OCI-M1 (cell line): ENCODE data around the gene SPTBN4.
"Not testable (repeated sequence)": the region's sequence is repeated elsewhere in the genome, so short reads cannot be mapped to it uniquely, and the experiment has no call there.

Source experiments
- DNase-seq: peaks from one replicate; lab custom pipeline; 2025; lab: John Stamatoyannopoulos, UW

SPTBN4 gene

GRCh38 chr19:40506099-40506498, 39.3 kb downstream of the SPTBN4 start:
- no peak for DNase-seq

GRCh38 chr19:40507892-40508291, 41.1 kb downstream of the SPTBN4 start:
- DNase-seq: peak; percentile 31

- DNase-seq: peak; percentile 50
These were observed 42.0 kb downstream of the SPTBN4 start for GRCh38 chr19:40508739-40509260.

GRCh38 chr19:40510526-40511115, 43.8 kb downstream of the SPTBN4 start:
- DNase-seq: no peak

- DNase-seq: no peak
These were observed 44.7 kb downstream of the SPTBN4 start for GRCh38 chr19:40511487-40511886.

- DNase-seq: no peak
These were observed 45.3 kb downstream of the SPTBN4 start for GRCh38 chr19:40512110-40512472.

GRCh38 chr19:40512473-40513344, 45.9 kb downstream of the SPTBN4 start:
- no peak for DNase-seq

GRCh38 chr19:40513345-40513678, 46.5 kb downstream of the SPTBN4 start:
- no peak for DNase-seq

- no peak for DNase-seq
These were observed 47.0 kb downstream of the SPTBN4 start for GRCh38 chr19:40513741-40514315.

- DNase-seq: no peak
These were observed 50.4 kb downstream of the SPTBN4 start for GRCh38 chr19:40517248-40517647.

- peak; percentile 56 for DNase-seq
These were observed 52.8 kb downstream of the SPTBN4 start for GRCh38 chr19:40519352-40520322.

GRCh38 chr19:40521276-40521675, 54.5 kb downstream of the SPTBN4 start:
- DNase-seq: peak; percentile 51

- DNase-seq: not testable (repeated sequence)
These were observed 55.1 kb downstream of the SPTBN4 start for GRCh38 chr19:40521900-40522299.

GRCh38 chr19:40523322-40524047, 56.7 kb downstream of the SPTBN4 start:
- DNase-seq: peak; percentile 93

- DNase-seq: peak; percentile 61
These were observed 57.3 kb downstream of the SPTBN4 start for GRCh38 chr19:40524133-40524549.

- no peak for DNase-seq
These were observed 57.9 kb downstream of the SPTBN4 start for GRCh38 chr19:40524655-40525054.

GRCh38 chr19:40525234-40526051, 58.6 kb downstream of the SPTBN4 start:
- no peak for DNase-seq

GRCh38 chr19:40528078-40528477, 61.3 kb downstream of the SPTBN4 start:
- no peak for DNase-seq

GRCh38 chr19:40528533-40529092, 61.8 kb downstream of the SPTBN4 start:
- DNase-seq: no peak
